DMS53 treated with DMSO at 0.1 percent for 48 hours (cell line): ENCODE measurements around the gene INA.

ENCODE experiments used
- DNase-seq: peaks from one replicate; lab custom pipeline; 2025; ENCODE audit not compliant: unreplicated experiment; lab: John Stamatoyannopoulos, UW

The INA gene

DNA sequence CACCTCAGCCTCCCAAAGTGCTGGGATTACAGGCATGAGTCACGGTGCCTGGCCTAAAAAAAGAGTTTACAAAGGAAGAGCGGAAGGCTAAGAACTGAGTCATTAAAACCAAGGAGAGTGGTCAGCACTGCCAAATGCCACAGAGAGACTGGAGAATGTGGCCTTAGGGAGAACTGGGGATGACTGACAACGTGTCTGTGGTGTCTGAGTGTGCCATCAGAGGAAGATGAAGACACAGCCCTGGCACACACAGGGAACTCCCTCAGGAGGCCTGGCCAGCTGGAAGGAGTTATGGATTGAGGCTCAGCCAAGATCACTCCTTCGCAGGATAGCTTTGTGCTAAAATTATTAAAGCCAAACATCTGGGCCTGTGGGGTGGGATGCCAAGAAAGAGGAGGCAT, 3.9 kb upstream of the INA start:
- no peak for DNase-seq

- DNase-seq = no peak
These were observed 565 bp upstream of the INA start for GRCh38 chr10:103276251-103276895.

DNA sequence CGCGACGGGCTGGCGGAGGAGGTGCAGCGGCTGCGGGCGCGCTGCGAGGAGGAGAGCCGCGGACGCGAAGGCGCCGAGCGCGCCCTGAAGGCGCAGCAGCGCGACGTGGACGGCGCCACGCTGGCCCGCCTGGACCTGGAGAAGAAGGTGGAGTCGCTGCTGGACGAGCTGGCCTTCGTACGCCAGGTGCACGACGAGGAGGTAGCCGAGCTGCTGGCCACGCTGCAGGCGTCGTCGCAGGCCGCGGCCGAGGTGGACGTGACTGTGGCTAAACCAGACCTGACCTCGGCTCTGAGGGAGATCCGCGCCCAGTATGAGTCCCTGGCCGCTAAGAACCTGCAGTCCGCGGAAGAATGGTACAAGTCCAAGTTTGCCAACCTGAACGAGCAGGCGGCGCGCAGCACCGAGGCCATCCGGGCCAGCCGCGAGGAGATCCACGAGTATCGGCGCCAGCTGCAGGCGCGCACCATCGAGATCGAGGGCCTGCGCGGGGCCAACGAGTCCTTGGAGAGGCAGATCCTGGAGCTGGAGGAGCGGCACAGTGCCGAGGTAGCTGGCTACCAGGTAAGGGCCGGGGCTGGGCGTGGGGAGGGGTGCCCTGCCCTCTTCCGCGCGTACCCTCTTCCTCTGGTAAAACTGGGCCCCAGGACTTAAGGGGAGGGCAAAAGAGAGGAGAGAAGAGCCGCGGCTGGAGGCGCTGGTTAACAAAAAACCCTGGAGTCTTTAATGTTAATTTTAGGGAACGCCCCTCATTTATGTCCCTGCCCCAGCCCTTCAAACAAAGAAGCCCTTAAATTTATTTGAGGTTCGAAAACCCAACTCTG, 987 bp downstream of the INA start:
- DNase-seq = no peak

GRCh38 chr10:103278537-103278823, 1.5 kb downstream of the INA start:
- no peak for DNase-seq

GRCh38 chr10:103278862-103279298, 1.9 kb downstream of the INA start:
- peak; percentile 54 for DNase-seq

DNA sequence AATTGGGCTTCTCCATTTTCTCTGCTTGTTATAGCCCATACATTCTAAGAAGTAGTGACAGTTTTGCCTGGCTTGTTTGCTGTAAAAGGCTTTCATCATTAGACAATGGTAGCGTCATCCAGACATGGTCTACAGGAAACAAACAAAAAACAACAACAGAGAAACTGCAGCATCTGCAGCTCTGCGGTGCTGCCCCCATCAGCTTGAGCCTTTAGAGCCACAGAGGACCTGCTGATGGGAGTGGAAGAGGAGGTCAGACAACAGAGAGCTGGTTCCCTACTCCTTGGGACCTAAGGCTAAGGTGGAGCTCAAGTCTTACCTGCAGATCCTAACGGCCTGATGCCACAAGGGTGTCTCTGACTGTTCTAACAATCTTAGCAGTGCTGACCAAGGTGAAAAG, 3.1 kb downstream of the INA start:
- DNase-seq = no peak

- DNase-seq = no peak
These were observed 3.6 kb downstream of the INA start for GRCh38 chr10:103280506-103280905.

DNA sequence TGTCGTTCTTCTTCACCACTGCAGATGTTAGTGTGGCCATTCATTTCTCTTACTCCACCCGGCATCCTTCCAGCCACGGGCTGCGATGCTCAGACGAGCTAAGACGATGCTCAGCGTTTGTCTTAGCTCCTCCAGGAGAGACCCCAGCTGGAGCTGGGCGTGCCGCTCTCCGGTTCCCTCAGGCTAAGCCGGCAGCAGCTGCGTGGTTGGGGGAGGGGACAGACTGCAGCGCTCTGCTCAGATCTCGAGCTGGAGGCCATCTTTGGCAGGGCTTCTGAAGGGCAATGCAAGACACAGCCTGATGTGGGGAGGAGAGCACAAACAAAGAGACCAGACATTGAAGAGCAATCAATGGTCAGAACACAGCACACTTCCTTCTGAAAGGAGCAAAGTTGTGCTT, 4.8 kb downstream of the INA start:
- no peak for DNase-seq

- DNase-seq = no peak
These were observed 6.0 kb downstream of the INA start for GRCh38 chr10:103282961-103283360.

- DNase-seq = no peak
These were observed 7.2 kb downstream of the INA start for GRCh38 chr10:103284170-103284569.

- DNase-seq = no peak
These were observed 11.1 kb downstream of the INA start for GRCh38 chr10:103287992-103288391.

DNA sequence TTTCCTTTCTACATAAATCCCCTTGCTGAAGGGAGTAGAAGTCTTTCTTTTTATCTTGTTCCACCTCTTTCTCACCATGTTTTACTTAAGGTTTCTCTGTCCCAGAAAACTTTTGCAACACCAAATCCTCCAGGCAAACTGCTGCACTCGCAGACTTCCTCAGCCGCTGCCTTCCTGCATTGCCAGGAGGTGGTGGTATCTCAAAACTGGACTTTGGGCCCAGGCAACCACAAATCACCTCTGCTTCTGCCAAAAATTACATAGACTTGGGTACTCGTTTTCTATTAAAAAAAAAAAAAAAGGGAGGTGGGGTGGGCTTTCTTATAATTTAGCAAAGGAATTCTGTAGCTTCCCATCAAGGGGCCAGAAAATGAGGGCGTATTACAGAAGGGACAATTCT, 14.7 kb downstream of the INA start:
- no peak for DNase-seq

DNA sequence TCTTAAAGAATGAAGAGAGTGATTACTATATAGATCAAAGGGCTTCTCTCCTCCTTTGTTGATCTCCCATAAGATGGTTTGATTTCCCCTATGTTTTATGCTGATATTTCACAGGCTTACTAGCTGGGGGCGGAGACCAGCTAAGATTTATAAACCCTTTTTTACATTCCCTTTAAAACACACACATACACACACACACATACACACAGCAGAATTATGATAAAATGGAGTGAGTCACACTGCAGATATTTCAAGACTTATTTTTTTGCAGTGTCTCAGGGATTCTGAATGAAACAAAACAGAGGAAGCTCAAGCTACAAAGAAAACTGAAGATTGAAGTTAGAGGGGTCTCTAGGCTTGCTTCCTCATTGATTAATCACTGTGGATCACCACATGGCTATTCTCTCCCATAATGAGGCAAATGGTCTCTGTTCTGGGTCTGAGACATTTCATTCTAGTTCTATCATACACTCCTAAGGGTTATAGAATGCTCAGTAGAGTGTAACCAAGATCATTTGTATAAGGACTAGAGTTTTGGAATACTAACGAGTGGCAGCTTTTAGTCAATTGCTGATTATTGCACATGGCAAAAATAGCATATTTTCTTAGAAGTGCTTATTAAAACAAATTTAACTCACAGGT, 18.6 kb downstream of the INA start:
- DNase-seq = no peak

GRCh38 chr10:103307594-103307993, 30.7 kb downstream of the INA start:
- no peak for DNase-seq

- no peak for DNase-seq
These were observed 33.3 kb downstream of the INA start for GRCh38 chr10:103310197-103310596.

- no peak for DNase-seq
These were observed 39.1 kb downstream of the INA start for GRCh38 chr10:103316087-103316486.

DNA sequence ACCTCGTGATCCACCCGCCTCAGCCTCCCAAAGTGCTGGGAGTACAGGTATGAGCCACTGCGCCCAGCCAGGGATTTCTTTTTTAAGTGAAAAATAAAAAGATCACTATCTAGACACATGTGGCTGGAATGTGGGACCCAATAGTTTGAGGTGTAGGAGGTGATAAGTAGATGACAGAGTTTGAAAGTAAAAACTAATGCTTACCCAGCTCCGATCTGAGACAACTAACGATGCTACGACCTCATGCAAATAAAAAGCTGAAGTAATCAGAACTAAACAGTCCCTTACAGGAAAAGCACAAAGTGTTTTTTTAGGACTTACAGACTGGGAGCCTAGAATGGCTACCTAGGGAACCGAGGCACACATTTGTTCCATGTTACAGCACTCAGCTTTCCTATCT, 51.0 kb downstream of the INA start:
- no peak for DNase-seq

DNA sequence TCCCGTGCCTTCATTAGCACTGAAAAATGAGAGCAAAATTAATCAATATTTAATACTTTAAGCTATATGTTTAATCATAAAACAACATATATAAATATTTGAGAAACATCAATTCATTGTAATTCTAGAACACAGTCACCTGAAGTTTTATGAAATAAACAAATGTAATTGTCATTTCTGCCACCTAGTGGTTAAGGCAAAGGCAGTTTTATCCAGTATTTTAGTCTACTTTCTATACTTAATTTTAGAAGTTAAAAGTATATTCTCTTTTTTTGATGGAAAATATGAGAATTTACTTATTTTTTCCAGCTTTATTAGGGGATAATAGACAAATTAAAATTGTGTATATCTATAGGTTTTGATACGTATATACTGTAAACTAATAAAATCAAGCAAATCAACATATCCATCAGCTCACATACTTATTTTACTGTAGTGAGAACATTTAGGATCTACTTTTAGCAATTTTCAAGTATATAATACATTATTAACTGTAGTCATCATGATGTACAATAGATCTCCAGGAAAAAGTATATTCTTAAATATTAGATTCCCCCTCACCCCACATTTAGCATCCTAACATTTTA, 57.1 kb downstream of the INA start:
- DNase-seq = peak; percentile 3

DNA sequence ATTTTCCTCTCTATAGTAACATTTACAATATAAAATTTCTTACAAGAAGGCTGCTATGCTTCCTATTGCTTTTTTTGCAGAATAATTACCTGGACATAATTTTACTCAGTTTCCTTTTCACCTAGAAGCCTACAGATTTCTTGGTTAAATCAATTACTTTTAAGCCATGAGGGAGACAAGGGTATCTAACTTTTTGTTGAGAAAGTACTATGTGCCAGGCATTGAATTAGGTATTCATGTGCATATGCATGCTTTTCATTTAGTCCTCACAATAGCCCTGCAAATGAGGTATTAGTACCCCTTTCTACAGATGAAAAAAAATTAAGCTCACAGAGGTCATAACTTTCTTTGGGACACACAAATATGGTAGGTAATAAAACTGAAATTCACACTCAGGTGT, 57.6 kb downstream of the INA start:
- DNase-seq = no peak

- DNase-seq = no peak
These were observed 59.4 kb downstream of the INA start for GRCh38 chr10:103336370-103336769.
